GM21786 (cell line): ENCODE results near the gene TPMT.
A peak's percentile ranks its signal among the peaks of the same experiment; 100 is the strongest.
"Not testable (repeated sequence)": the region's sequence is repeated elsewhere in the genome, so short reads cannot be mapped to it uniquely, and the experiment has no call there.

ENCODE experiments used
- ATAC-seq: cut with Tn5 transposase; IDR thresholded peaks from one replicate; pipeline ENCODE4 v1.9.1; 2021; ENCODE audit not compliant: unreplicated experiment

TPMT gene

GRCh38 chr6:18155864-18156421, 1.1 kb upstream of the TPMT start:
- ATAC-seq: peak; percentile 39

DNA sequence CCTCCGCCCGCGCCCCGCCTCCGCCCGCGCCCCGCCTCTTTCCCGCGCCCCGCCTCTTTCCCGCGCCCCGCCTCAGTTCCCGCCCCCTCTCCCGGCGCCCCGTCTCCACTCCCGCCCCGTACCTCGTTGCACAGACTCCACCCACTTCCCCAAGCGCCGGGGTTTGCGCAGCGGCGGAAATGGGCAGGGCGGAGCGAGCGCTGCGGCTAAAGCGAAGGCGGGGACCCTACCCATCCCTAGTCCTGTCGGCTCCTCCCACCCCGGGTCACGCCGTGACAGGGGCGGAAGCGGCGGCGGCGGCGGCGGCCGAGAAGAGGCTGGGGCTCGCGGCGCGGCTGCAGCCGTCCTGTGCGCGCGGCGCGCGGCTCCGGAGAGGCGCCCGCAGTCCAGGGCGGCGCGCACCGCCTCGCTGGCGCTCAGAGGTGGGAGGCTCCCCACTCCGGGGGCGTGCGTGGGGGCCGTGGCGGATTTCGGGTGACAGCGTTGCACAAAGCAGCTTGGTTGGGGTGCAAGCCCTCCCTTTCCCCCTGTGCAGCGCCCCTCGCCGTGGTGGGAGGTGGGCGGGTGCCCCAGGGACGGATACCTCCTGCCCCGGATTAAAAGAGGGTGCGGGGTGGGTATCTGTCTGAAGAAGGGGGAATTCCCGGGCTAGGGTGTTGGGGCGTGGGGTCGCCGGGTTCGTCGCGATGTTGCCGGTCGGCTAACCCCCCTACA, 430 bp upstream of the TPMT start, which contains the start of gene KDM1B:
Gene KDM1B (plus strand): TSS at position 273 of the 714 bp plus-strand sequence. CDS start 4,474 bp downstream, outside the sequence.
- ATAC-seq: peak; percentile 85

DNA sequence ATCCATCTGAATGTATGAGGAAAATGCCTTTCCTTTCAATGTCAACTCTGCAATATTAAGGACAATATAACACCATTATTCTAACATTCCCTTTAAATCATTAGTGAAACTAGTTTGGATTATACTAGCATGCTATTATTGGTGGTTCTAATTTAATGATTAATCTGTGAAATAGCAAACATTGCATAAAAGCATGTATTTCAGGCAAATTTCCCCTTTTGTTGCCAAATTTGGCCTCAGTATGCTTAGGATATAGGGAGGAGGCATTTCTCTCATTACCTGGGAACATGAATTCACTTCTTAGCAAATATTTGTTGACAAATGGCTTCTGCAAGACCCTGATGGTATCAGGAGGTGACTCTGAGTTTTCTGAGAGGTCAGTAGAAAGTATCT, 1.6 kb downstream of the TPMT start:
- no peak for ATAC-seq

DNA sequence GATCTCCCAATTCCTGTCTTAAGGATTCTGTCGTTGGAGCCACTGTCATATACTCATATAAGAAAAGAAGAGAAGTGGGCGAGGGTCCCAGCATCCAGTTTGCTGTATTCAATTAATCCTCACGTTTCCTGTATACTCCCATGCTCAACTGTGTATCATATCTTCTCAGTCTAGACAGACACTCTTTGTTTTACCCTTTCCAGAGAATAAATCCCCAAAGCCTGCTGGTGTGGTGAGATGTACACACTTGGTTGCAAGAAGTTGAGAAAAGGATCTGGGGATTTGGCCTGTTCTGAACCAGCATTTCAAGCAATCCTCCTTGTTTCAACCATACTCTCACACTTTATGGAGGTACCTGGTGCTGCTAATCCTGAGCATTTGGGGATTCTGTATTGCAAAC, 3.1 kb downstream of the TPMT start:
- ATAC-seq: no peak

DNA sequence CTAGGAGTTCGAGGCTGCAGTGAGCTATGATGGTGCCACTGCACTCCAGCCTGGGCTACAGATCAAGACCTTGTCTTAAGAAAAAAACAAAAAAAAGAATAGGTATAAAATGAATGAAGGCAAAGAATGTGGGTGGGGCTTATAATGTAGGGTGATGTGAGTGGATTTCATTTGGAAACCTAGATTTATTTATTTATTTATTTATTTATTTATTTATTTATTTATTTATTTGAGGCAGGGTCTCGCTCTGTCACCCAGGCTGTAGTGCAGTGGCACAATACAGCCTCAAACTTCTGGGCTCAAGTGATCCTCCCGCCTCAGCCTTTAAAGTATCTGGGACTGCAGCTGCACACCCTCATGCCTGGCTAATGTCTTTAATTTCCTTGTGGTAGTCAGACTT, 3.5 kb downstream of the TPMT start:
- not testable (repeated sequence) for ATAC-seq

DNA sequence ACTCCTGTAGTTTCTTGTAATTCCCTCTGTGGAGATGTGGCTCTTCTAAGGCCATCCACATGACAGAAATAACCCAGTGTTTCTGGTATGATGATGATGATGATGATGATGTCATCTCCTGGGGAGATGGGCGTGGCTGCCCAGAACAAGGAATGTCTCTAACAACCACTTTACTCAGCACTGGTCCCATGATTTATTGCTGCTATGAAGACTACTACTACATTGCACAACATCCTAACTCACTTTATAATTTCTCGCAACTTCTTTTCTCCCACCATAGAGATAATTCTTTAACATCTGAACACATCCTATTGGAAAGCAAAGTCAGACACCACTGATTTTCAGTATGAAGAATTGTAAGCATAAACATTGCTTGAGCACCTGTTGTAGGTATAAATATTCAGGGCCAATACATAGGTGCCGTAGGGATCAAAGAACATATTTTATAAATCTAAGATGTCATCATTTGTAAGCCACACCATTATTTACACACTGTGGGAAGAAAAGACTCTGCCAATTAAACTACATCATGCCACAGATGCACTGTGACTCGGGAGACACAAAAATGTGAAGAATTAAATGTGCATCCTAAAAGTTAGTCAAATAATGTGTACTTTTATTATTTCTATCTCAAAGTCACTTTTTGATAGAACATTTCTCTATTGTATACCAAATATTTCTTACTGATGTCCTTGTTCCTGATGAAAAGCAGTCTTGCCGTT, 6.4 kb downstream of the TPMT start:
- no peak for ATAC-seq

DNA sequence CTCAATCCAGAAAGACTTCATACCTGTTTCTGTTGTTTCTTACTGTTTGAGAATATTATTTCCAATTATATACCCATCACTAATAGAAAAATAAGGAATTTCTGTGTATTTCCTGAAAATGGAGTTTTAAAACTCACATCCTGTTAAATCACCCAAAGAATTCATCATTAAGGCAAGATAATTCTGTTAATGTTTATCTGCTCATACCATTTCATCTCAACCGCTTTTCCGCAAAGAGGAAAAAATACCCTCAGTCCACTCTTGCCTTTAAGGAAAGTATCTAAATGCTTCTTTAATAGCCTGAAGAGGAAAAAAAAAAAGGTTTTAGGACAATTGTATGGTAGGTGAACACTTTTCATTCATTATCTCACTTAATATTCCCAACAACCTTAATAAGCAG, 7.3 kb downstream of the TPMT start:
- no peak for ATAC-seq

GRCh38 chr6:18147160-18147559, 7.7 kb downstream of the TPMT start:
- ATAC-seq: no peak

GRCh38 chr6:18142591-18142861, 12.4 kb downstream of the TPMT start:
- ATAC-seq: no peak

- ATAC-seq: no peak
Measured at GRCh38 chr6:18141805-18142590, 12.9 kb downstream of the TPMT start.

- no peak for ATAC-seq
Measured at GRCh38 chr6:18139935-18140621, 14.8 kb downstream of the TPMT start.

DNA sequence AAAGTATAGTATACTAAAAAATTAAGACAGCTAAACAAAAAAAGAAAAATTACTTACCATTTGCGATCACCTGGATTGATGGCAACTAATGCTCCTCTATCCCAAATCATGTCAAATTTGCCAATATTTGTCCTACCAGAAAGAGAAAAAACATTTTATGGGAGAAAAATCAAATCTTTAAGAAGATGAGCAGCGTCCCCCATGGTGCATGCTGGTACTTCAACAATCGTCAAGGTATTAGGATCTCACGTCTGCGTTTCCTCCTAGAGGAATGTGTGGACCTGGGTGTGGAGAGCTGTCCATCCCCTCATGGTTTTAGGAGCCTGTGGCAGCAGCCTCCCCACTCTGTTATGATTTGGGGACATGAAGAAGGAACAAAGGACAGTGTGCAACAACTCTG, 16.0 kb downstream of the TPMT start:
- no peak for ATAC-seq

GRCh38 chr6:18136260-18136659, 18.6 kb downstream of the TPMT start:
- ATAC-seq: no peak

DNA sequence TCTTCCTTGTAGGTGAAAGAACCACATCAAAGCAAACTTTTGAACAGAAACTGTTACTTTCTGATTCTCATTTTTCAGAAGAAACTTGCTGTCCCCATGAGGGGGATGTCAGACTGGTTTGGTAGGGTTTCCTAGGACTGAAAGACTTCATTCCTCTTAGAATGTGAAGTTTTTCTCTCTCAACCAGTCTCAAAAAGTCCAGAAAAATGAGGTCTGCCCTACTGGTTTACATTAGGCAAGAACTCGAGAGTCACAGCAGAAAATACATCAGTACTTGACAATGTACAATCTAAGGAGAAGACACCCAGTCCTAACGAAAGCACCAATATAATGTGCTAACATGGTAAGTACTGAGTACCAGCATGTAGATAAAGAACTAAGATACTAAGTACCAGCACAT, 19.7 kb downstream of the TPMT start:
- no peak for ATAC-seq

DNA sequence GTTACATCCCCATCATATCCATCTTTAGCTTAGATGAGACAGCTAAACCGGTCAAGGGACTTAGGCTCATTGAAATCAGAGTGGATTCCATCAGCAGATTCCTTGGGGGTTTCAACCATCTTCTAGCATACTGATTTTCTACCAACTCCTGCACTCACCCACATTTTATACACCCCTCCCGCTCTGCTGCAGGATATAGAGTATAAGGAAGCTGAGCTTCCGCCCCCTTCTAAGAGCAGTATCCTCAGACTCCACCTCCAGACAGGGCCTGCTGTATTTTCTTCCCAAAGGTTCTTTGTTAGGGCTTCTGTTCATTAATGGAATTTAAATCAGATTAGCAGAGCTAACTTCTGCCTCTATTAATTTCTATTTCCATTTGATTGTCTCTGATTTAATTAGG, 22.5 kb downstream of the TPMT start:
- no peak for ATAC-seq

DNA sequence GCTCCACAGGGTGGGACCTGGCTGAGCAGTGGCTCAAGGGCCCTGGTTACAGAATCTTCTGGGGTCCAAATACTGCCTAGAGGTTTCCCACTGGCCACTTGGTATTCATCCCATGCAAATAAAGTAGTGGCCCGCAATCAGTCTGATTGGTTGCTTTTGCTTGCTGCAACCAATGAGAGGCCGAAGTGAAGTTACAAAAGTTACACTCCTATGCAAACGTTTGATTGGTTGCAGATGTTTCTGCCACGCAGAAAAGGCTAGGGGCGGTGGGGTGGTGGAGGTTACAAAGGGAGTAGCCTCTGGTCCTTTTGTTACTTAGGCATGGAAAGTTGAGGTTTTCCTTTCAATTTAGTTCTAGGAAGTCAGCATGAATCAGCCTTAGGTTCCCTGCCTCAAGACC, 28.8 kb downstream of the TPMT start:
- ATAC-seq: no peak

DNA sequence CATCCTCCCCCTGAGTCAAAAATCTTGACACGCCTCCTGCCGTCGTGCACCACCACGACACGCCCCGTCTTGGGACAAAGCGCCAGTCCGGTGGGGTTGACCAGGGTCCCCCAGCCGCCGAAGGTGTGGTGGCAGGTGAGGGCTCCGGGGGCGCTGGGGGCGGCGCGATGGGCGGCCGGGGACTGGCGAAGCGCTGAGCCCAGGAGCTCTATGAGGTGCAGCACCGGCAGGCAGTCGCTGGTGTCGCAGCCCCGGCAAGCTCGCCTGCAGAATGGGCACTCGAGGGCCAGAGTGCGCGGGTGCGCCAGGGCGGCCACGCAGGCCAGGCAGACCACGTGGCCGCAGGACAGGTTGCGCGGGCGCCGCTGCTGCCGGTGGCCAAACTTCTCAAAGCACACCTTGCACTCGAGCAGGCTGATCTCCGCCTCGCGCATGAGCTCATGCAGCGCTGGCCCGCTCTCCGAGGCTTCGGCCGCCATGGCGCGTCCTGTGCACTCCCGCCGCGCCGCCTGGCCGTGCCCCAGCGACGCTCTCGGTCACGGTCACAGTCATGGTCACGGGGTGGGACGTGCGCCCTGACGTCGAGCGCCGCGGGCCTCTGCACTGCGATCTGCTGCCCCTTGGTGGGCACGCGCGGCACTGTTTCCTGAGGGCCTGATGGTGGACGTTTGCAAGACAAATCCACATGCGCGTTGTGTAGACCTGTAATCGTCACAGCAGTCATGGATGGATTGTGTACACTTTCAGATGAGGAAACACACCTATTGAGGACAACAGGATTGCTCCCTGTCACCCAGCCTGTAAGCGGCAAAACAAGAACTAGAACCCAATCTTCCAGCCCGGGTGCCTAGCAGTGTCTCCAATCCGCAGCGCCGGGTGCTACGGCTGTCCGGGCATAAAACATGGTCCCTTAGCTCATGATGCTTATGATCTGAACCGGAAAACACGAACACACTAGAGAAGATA, 32.5 kb downstream of the TPMT start, which contains the start of gene NHLRC1:
Gene NHLRC1 (minus strand): TSS at position 550 of the 966 bp plus-strand sequence. CDS start 71 bp downstream, at position 479.
- ATAC-seq: peak; percentile 95

GRCh38 chr6:18121580-18122127, 33.2 kb downstream of the TPMT start:
- ATAC-seq: no peak

DNA sequence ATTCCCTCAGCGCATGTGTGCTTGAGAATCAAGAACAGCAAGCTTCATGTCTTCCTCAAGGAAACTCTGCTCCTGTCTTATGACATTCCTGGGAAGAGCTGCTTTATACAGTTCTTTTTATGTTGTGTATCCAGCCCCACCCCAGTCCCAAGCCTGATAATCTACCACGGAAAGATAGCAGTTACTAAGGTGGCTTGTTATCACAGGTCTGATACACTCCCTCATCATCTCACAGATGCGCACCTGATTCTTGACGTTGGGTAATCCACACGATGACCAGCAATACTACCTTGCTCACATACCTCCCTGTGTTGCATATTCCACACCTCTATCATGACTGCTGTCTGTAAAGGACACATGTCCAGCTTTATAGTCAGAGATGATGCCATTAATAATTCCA, 35.6 kb downstream of the TPMT start:
- no peak for ATAC-seq

- ATAC-seq: no peak
Measured at GRCh38 chr6:18118330-18118729, 36.5 kb downstream of the TPMT start.
